ENCODE results near the gene YIPF4. TPM values are rescaled to one million over a fixed set of nuclear protein-coding genes. Genes with fewer than 3 reads are reported as not detected.

YIPF4 gene
- polyA plus RNA-seq, 1 of the 3 experiments (the other 2 are of a cell fraction), result 3.5 TPM

DNA sequence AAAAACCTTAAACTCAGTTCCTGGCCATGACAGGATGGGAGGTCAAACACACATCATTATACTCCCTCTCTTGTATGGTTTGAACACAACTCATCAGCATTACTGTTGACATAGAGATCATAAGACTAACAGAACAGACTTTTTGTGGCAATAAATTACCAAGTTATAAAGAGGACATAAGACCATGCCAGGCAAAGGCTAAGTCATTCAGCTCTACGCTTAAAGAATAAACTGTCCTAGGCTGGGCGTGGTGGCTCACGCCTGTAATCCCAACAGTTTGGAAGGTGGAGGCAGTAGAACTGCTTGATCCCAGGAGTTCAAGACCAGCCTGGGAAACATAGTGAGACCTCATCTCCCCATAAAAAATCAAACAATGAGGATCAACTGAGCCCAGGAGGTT is 29.4 kb upstream of the YIPF4 start (continued):
- TF ChIP-seq GABPA (IDR thresholded peaks at IDR 0.05; ENCODE audit: low read depth) (no peak), YY1 (IDR thresholded peaks at IDR 0.05; ENCODE audit: low read depth) (no peak), RAD21 (IDR thresholded peaks at IDR 0.05; ENCODE audit: low read length) (no peak), NRF1 (IDR thresholded peaks at IDR 0.05; ENCODE audit: low read depth, low read length) (no peak)
- TF ChIP-seq, protein P1, sequence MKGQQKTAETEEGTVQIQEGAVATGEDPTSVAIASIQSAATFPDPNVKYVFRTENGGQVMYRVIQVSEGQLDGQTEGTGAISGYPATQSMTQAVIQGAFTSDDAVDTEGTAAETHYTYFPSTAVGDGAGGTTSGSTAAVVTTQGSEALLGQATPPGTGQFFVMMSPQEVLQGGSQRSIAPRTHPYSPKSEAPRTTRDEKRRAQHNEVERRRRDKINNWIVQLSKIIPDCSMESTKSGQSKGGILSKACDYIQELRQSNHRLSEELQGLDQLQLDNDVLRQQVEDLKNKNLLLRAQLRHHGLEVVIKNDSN (IDR thresholded peaks at IDR 0.05; ENCODE audit: borderline replicate concordance, low read depth), result no peak

DNA sequence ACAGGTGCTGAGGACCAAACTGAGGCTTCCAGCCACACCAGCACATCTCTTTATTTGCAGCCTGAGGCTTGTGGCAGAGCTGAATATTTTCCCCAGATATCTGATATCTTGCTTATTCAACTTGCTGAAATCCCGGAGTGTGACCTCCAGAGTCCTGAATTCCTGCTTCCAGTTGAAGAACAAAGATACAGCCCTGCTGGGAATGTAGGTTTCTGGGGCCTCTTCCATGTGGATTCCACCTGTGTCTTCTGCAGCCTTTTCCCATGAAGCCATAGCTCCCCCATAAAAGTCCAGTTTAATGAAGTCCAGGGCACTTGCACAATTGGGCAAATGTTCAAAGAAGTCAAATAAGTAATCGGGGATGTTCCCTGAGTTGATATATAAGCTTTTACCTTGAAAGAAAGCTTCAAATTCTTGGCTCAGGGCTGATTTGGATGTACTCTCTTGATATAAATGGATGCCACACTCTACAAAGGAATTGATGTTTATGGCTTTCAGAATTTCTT is 27.9 kb upstream of the YIPF4 start:
- H3K4me3 ChIP-seq (ENCODE audit: low read depth in 2 of 2, low read length in 1 of 2), result no peak overlapping the region
- H4K20me1 ChIP-seq (ENCODE audit: insufficient read depth), result no peaks in the 10 kb centered on the region
- H3K4me1 ChIP-seq (ENCODE audit: control insufficient read depth in 1 of 2, insufficient read depth in 2 of 2, low read depth in 1 of 2, low read length in 1 of 2), result no peaks in the 10 kb centered on the region
- H3K4me2 ChIP-seq, result no peak overlapping the region
- H3K9ac ChIP-seq, result no peak overlapping the region
- no peak overlapping the region for H3K27ac ChIP-seq (ENCODE audit: low read depth in 2 of 2, low read length in 1 of 2)
- H3K9me2 ChIP-seq, result no peaks in the 10 kb centered on the region
- WGBS (ENCODE audit: low lambda C conversion rate), result 67% methylated on average over 2 of the region's 2 CpGs
- CTCF ChIA-PET, result no interaction called here
- no peaks in the 10 kb centered on the region for H3K27me3 ChIP-seq (ENCODE audit: insufficient read depth)
- no peaks in the 10 kb centered on the region for H3K36me3 ChIP-seq (replicated peaks in 1 of 2; ENCODE audit: control insufficient read depth in 1 of 2, insufficient read depth in 2 of 2, low read length in 1 of 2)
- no peak for TF ChIP-seq SMC3 (IDR thresholded peaks at IDR 0.05; ENCODE audit: low read depth, low read length)
- no peak for TF ChIP-seq GABPA (IDR thresholded peaks at IDR 0.05; ENCODE audit: low read depth)
- no peak for TF ChIP-seq EZH2phosphoT487 (IDR thresholded peaks at IDR 0.05; ENCODE audit: borderline replicate concordance, low read depth)
- no peak for TF ChIP-seq TCF12 (IDR thresholded peaks at IDR 0.05)
- TF ChIP-seq, protein P2, sequence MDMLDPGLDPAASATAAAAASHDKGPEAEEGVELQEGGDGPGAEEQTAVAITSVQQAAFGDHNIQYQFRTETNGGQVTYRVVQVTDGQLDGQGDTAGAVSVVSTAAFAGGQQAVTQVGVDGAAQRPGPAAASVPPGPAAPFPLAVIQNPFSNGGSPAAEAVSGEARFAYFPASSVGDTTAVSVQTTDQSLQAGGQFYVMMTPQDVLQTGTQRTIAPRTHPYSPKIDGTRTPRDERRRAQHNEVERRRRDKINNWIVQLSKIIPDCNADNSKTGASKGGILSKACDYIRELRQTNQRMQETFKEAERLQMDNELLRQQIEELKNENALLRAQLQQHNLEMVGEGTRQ (IDR thresholded peaks at IDR 0.05; ENCODE audit: borderline replicate concordance, low read depth, low read length), result no peak
- TF ChIP-seq MEF2A (IDR thresholded peaks at IDR 0.05; ENCODE audit: borderline replicate concordance, low read depth), result no peak
- TF ChIP-seq, protein P3, sequence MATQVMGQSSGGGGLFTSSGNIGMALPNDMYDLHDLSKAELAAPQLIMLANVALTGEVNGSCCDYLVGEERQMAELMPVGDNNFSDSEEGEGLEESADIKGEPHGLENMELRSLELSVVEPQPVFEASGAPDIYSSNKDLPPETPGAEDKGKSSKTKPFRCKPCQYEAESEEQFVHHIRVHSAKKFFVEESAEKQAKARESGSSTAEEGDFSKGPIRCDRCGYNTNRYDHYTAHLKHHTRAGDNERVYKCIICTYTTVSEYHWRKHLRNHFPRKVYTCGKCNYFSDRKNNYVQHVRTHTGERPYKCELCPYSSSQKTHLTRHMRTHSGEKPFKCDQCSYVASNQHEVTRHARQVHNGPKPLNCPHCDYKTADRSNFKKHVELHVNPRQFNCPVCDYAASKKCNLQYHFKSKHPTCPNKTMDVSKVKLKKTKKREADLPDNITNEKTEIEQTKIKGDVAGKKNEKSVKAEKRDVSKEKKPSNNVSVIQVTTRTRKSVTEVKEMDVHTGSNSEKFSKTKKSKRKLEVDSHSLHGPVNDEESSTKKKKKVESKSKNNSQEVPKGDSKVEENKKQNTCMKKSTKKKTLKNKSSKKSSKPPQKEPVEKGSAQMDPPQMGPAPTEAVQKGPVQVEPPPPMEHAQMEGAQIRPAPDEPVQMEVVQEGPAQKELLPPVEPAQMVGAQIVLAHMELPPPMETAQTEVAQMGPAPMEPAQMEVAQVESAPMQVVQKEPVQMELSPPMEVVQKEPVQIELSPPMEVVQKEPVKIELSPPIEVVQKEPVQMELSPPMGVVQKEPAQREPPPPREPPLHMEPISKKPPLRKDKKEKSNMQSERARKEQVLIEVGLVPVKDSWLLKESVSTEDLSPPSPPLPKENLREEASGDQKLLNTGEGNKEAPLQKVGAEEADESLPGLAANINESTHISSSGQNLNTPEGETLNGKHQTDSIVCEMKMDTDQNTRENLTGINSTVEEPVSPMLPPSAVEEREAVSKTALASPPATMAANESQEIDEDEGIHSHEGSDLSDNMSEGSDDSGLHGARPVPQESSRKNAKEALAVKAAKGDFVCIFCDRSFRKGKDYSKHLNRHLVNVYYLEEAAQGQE (IDR thresholded peaks at IDR 0.05; ENCODE audit: low read depth, low read length), result no peak
- TF ChIP-seq TAF1 (IDR thresholded peaks at IDR 0.05; ENCODE audit: borderline replicate concordance, low read depth, low read length), result no peak
- TF ChIP-seq, protein P4, sequence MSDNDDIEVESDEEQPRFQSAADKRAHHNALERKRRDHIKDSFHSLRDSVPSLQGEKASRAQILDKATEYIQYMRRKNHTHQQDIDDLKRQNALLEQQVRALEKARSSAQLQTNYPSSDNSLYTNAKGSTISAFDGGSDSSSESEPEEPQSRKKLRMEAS (IDR thresholded peaks at IDR 0.05; ENCODE audit: low read depth), result no peak
- no peak for TF ChIP-seq POLR2AphosphoS5 (IDR thresholded peaks at IDR 0.05; ENCODE audit: low read depth, low read length)
- TF ChIP-seq EP300 (IDR thresholded peaks at IDR 0.05; ENCODE audit: borderline replicate concordance in 1 of 2, low read depth in 1 of 2, low read length in 1 of 2), result no peak
- TF ChIP-seq, protein P5, sequence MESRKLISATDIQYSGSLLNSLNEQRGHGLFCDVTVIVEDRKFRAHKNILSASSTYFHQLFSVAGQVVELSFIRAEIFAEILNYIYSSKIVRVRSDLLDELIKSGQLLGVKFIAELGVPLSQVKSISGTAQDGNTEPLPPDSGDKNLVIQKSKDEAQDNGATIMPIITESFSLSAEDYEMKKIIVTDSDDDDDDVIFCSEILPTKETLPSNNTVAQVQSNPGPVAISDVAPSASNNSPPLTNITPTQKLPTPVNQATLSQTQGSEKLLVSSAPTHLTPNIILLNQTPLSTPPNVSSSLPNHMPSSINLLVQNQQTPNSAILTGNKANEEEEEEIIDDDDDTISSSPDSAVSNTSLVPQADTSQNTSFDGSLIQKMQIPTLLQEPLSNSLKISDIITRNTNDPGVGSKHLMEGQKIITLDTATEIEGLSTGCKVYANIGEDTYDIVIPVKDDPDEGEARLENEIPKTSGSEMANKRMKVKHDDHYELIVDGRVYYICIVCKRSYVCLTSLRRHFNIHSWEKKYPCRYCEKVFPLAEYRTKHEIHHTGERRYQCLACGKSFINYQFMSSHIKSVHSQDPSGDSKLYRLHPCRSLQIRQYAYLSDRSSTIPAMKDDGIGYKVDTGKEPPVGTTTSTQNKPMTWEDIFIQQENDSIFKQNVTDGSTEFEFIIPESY (IDR thresholded peaks at IDR 0.05; ENCODE audit: borderline replicate concordance, low read depth), result no peak
- H3K79me2 ChIP-seq (ENCODE audit: insufficient read depth), result no peaks in the 10 kb centered on the region
- H3F3A ChIP-seq (replicated peaks; ENCODE audit: insufficient read depth), result peaks cover 2% of the 10 kb centered on the region
- H2AFZ ChIP-seq (ENCODE audit: low read depth), result no peak overlapping the region
- H3K9me3 ChIP-seq, result no peaks in the 10 kb centered on the region
- no peak for DNase-seq
- POLR2A ChIA-PET, result no interaction called here

All from SK-N-SH (cell line).